GM18511 (cell line): ENCODE results near the gene PRDM15.

Experiments
- ATAC-seq: cut with Tn5 transposase; IDR thresholded peaks from one replicate; pipeline ENCODE4 v1.9.1; 2021; ENCODE audit warnings: mild to moderate bottlenecking, moderate library complexity; ENCODE audit not compliant: unreplicated experiment

PRDM15 gene

GRCh38 chr21:41827951-41828883, 50.9 kb downstream of the PRDM15 start:
- ATAC-seq: no peak

- no peak for ATAC-seq
Measured at GRCh38 chr21:41825881-41826280, 53.3 kb downstream of the PRDM15 start.

GRCh38 chr21:41825216-41825615, 53.9 kb downstream of the PRDM15 start:
- no peak for ATAC-seq

GRCh38 chr21:41824466-41825207, 54.5 kb downstream of the PRDM15 start:
- ATAC-seq: no peak

- ATAC-seq: no peak
Measured at GRCh38 chr21:41823906-41824305, 55.2 kb downstream of the PRDM15 start.

GRCh38 chr21:41823166-41823565, 56.0 kb downstream of the PRDM15 start:
- no peak for ATAC-seq

- ATAC-seq: no peak
Measured at GRCh38 chr21:41821756-41822431, 57.2 kb downstream of the PRDM15 start.

- no peak for ATAC-seq
Measured at GRCh38 chr21:41821081-41821755, 57.9 kb downstream of the PRDM15 start.

- no peak for ATAC-seq
Measured at GRCh38 chr21:41820384-41821080, 58.6 kb downstream of the PRDM15 start.

GRCh38 chr21:41819856-41820281, 59.3 kb downstream of the PRDM15 start:
- no peak for ATAC-seq

- ATAC-seq: no peak
Measured at GRCh38 chr21:41819236-41819855, 59.8 kb downstream of the PRDM15 start.

GRCh38 chr21:41817877-41818855, 61.0 kb downstream of the PRDM15 start:
- no peak for ATAC-seq

GRCh38 chr21:41817228-41817627, 61.9 kb downstream of the PRDM15 start:
- ATAC-seq: peak; percentile 71

GRCh38 chr21:41816583-41817165, 62.5 kb downstream of the PRDM15 start:
- ATAC-seq: peak; percentile 76

GRCh38 chr21:41815652-41816582, 63.2 kb downstream of the PRDM15 start:
- no peak for ATAC-seq

GRCh38 chr21:41813226-41813625, 65.9 kb downstream of the PRDM15 start:
- ATAC-seq: no peak

- ATAC-seq: no peak
Measured at GRCh38 chr21:41812679-41813078, 66.5 kb downstream of the PRDM15 start.
